Gastroesophageal sphincter (tissue), 3 donors: ENCODE data around the gene ISCA2.

Experiments
- CTCF ChIP-seq, 4 experiments: fragments of 200-600 bp in 2 of 4; fragments of 450-650 bp in 2 of 4; sonication (generic) in 1 of 4; IDR thresholded peaks; one replicate each; pipeline ENCODE4 v1.5.1; 2017 to 2019; ENCODE audit warnings: antibody characterized with exemption in 4 of 4, mild to moderate bottlenecking in 2 of 4, moderate library complexity in 2 of 4
- EP300 ChIP-seq: sonication (generic); formaldehyde crosslinking; IDR thresholded peaks from one replicate; pipeline ENCODE4 v1.6.1; 2017; ENCODE audit warnings: antibody characterized with exemption, mild to moderate bottlenecking
- POLR2A ChIP-seq, 2 donors: fragments of 450-650 bp; IDR thresholded peaks; one replicate each; pipeline ENCODE4 v1.6.1; 2017; ENCODE audit warnings: antibody characterized with exemption in 2 of 2, mild to moderate bottlenecking in 2 of 2, moderate library complexity in 1 of 2
- POLR2AphosphoS5 ChIP-seq: sonication (generic); formaldehyde crosslinking; IDR thresholded peaks from one replicate; pipeline ENCODE4 v1.6.1; 2017; ENCODE audit warnings: antibody characterized with exemption

- TF ChIP-seq CTCF (IDR thresholded peaks at IDR 0.05) (no peak), POLR2A (IDR thresholded peaks at IDR 0.05) (no peak), POLR2AphosphoS5 (no peak), EP300 (no peak)
These were observed 30.6 kb upstream of the ISCA2 start for GRCh38 chr14:74462993-74463392.
